GM12875 (cell line): ENCODE data around the gene RPS21.

Experiments
- H3K4me3 ChIP-seq: one replicate; pipeline ENCODE4 v1.5.1; 2011; ENCODE audit warnings: low read depth, low read length, control low read depth
- CTCF ChIP-seq: IDR thresholded peaks from 2 replicates; pipeline ENCODE4 v1.5.1; 2011; ENCODE audit warnings: low read depth, mild to moderate bottlenecking, control low read depth, inconsistent platforms, low read length, moderate library complexity, borderline replicate concordance; ENCODE audit not compliant: insufficient read depth

Gene RPS21

DNA sequence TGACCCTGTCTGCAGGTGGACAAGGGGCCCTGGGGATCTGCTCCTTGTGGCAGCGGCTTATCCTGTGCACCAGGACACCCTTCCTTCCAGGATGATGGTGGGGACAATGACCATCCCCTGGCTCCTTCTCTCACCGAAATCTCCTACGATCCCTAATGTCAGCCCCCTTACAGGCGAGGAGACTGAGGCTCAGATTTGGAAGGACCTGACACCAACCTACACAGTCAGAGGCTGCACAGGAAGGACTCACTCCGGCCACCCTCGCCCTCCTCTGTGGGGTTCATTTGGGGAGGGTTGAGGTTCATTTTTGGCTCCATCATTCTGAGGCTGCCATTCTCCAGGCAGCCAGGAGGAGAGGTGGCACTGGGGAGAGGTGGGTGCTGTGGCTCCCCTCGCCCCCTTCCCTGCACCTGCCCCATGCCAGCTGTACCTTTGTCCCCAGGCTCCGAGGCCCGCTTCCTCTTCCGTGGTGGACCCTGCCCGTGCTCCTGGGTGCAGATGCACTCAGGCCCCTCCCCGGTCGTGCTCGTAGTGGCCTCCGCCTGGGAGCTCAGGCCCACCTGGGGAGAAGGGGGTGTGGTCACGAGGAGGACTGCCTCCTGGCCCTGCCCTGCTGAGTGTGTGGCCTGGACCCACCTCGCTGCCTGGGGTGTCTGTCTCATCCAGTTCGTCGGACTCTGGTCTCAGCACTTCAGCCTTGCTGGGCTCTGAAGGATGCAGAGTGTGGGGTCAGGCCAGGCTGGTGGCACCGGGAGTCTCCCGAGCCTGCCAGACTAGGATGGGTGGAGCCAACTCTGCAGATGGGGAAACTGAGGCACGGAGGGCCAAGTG lies 25.5 kb downstream of the RPS21 start:
- no peak for TF ChIP-seq CTCF

DNA sequence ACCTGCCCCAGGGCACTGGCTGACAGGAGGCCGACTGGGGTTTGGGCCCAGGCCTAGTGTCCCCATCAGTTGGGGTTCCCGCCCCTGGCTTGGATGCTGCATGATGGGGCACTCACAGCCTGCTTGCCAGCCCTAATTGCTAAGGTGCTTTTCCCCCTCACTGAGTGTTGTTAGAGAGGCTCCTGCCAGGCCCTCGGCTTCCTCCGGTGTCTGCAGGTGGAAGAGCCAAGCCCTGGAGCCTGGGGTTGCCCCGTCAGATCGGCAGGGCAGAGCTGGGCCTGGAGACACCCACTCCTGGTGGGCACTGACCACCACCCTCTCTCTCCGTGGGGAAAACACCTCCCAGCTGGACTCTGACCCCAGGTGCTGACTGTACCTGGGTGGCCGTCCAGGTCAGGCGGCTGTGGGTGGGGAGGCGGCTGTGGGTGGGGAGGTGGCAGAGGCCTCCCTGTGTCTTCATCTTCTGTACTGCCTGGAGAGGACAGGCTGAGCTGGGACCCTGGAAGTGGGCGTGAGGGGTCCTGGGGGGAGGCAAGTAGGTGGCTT lies 26.2 kb downstream of the RPS21 start:
- H3K4me3 ChIP-seq: no peak overlapping the region

More for the DNA sequence above, 25.5 kb downstream of the RPS21 start:
- no peak overlapping the region for H3K4me3 ChIP-seq

GRCh38 chr20:62413896-62414481 lies 27.1 kb downstream of the RPS21 start:
- H3K4me3 ChIP-seq: no peak overlapping the region
- TF ChIP-seq CTCF: no peak

More for the DNA sequence above, 26.2 kb downstream of the RPS21 start:
- no peak for TF ChIP-seq CTCF

GRCh38 chr20:62415354-62416111 lies 28.6 kb downstream of the RPS21 start:
- no peak overlapping the region for H3K4me3 ChIP-seq
- no peak for TF ChIP-seq CTCF

DNA sequence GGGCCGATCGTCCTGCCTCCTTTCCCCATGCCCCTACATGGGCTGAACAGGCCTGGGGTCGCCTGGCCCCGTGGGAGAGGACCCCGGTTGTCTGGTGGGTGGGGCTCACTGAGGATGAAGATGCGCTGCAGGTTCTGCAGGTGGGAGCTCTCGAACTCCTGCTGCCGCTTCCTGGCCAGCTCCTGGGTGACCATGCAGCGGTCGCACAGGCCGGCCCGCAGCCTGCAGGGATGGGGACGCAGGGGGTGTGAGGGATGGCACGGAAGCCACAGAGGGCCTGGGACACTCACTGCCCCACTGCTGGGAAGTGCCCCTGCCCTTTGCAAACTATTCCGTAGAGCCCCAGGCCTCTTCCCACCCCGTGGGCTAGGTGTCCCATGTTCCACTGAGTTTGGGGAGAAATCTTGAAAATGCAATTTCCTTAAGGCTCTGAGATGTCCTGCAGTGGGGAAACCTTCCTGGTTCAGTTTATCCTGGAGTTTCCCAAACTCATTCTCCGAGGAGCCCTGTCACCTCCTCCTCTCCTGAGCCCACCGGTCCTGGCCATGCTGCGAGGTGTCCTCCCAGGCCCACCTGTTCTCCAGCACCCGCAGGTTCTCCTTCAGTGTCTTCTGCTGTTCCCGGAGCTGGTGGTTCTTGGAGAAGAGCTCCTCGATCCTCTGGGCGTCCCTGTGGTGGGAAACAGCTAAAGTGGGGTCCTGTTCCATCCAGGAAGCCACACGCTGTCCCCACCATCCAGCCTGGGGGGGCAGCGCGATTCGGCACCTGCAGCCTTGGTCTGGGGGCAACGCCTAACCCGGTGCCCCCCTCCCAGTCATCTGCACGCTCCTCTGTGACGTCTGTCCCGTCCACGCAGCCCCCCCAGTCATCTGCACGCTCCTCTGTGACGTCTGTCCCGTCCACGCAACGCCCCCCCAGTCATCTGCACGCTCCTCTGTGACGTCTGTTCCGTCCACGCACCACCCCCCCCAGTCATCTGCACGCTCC lies 30.0 kb downstream of the RPS21 start:
- TF ChIP-seq CTCF: no peak
- no peak overlapping the region for H3K4me3 ChIP-seq

DNA sequence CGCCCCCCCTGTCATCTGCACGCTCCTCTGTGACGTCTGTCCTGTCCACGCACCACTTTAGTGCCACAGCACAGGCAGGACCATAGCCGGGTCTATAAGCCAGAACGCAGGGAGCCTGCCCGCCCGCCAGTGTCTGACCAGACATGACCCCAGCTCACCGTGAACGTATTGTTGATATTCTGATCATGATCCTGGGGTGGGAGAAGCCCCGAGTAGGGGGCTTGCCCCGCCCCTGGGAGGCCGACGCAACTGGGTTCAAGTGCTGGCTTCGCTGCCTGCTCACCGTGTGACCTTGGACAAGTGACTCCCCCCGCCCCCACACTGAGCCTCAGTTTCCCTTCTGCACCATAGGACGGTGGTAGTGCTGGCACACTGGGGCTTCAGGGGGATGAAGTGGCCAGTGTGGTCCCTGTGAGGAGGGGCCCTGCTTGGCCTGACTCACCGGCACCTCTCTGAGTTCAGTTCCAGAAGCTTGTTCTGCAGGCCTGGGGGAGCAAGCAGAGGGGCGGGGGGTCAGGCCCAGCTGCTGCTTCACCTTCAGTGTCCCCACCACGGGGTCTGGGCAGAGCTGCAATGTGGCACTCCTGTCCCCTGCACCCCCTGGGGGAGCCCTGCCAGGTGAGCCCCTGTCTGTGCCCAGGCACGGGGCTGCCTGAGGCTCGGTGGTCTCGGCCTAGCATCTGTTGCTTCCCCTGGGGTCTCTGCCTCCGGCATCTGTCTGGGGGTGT lies 31.2 kb downstream of the RPS21 start:
- no peak for TF ChIP-seq CTCF
- H3K4me3 ChIP-seq: no peak overlapping the region
